ENCODE results near the gene YIF1B.

Gene YIF1B

GRCh38 chr19:38315657-38316476 is at the start of gene YIF1B:
YIF1B (minus strand) TSS chr19:38315947; CDS start chr19:38315917, 30 bp downstream.
- no peak for TF ChIP-seq CTCF (IDR thresholded peaks at IDR 0.05)

- no peak for TF ChIP-seq CTCF (IDR thresholded peaks at IDR 0.05)
These were observed 46.6 kb upstream of the YIF1B start for GRCh38 chr19:38362076-38362945.

GRCh38 chr19:38361633-38362075 is 45.9 kb upstream of the YIF1B start:
- no peak for TF ChIP-seq CTCF (IDR thresholded peaks at IDR 0.05)

- TF ChIP-seq CTCF (IDR thresholded peaks at IDR 0.05), result no peak
These were observed 45.3 kb upstream of the YIF1B start for GRCh38 chr19:38360839-38361631.

GRCh38 chr19:38360351-38360750 is 44.6 kb upstream of the YIF1B start:
- TF ChIP-seq CTCF (IDR thresholded peaks at IDR 0.05), result no peak

- TF ChIP-seq CTCF (IDR thresholded peaks at IDR 0.05), result no peak
These were observed 43.7 kb upstream of the YIF1B start for GRCh38 chr19:38359242-38360021.
